HG03520 (cell line): ENCODE measurements around the gene MAPK8IP3.

Experiments
- ATAC-seq: cut with Tn5 transposase; IDR thresholded peaks from one replicate; pipeline ENCODE4 v1.9.1; 2021; ENCODE audit warnings: mild to moderate bottlenecking, moderate library complexity; ENCODE audit not compliant: unreplicated experiment

MAPK8IP3 gene

GRCh38 chr16:1762196-1762878, 56.3 kb downstream of the MAPK8IP3 start:
- ATAC-seq = no peak

GRCh38 chr16:1762879-1763520, 57.0 kb downstream of the MAPK8IP3 start:
- no peak for ATAC-seq

DNA sequence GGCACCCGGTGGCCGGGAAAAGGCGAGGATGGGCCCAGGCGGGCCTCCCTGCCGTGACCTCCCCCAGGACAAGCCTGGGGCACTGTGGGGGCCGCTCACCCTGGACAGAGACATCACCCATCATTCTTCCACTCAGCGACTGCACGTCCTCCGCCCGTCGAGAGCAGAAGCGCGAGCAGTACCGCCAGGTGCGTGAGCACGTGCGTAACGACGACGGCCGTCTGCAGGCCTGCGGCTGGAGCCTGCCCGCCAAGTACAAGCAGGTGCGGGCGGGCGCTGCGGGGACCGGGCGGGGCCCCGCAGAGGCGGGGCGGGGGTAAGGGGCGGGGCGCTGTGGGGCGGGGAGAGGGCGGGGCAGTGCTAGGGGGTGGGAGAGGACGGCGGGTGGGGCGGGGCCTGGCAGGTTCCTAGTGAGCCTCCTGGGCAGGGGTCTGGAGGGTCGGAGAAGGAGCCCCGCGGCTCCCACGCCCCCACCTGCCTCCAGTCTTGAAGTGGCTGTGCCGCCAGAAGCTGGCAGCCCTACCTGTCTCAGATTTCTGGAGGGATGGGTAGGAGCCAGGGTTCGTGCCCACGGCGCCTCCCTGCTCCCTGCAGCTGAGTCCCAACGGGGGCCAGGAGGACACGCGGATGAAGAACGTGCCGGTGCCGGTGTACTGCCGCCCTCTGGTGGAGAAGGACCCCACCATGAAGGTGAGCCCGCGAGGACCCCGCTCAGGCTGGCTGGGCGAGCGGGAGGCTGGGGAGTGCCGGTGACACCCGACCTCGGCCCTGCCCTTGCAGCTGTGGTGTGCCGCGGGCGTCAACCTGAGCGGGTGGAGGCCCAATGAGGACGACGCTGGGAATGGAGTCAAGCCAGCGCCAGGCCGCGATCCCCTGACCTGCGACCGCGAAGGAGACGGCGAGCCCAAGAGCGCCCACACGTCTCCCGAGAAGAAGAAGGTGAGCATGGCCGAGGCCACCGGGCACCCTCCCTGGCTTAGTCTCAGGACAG, 57.8 kb downstream of the MAPK8IP3 start:
- ATAC-seq = no peak

- ATAC-seq = no peak
Measured at GRCh38 chr16:1764971-1765370, 59.0 kb downstream of the MAPK8IP3 start.

DNA sequence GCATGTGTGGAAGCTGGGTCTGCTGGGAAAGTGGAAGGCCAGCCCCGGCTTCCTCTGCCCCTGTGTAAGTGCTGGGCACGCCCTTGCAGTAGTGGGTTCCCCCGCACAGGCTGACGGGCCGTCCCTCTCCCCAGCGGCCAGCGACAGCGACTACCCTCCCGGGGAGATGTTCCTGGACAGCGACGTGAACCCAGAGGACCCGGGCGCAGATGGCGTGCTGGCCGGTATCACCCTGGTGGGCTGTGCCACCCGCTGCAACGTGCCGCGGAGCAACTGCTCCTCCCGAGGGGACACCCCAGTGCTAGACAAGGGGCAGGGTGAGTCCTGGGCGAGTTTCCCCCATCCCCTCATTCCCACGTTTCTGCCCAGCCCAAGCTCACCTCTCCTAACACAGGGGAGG, 59.8 kb downstream of the MAPK8IP3 start:
- ATAC-seq = no peak

- no peak for ATAC-seq
Measured at GRCh38 chr16:1766231-1766630, 60.2 kb downstream of the MAPK8IP3 start.

- ATAC-seq = no peak
Measured at GRCh38 chr16:1766701-1767100, 60.7 kb downstream of the MAPK8IP3 start.

DNA sequence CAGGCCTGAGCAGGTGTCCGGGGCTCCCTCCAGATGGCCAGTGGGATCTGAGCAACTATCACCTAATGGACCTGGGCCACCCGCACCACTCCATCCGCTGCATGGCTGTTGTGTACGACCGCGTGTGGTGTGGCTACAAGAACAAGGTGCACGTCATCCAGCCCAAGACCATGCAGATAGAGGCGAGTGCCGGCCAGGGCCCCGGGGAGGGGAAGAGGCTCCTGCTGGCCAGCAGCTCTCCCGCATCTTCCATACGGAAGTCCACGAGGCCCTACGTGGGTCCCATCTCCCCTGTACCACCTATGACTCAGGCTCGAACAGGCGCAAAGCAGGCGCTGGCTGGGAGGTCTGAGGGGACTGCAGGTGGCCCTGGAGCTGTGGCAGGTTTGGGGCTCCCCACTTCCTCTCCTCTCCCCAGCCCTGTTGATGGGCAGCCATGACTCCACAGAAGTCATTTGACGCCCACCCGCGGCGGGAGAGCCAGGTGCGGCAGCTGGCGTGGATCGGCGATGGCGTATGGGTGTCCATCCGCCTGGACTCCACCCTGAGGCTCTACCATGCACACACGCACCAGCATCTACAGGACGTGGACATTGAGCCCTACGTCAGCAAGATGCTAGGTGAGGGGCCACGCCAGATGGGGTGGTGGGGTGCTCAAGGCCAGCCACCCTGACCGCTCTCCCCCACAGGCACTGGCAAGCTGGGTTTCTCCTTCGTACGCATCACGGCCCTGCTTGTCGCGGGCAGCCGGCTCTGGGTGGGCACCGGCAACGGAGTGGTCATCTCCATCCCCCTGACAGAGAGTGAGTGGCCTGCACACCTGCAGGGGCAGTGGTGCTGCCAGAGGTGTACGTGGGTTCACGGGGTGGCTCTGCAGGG, 61.4 kb downstream of the MAPK8IP3 start:
- ATAC-seq = no peak

DNA sequence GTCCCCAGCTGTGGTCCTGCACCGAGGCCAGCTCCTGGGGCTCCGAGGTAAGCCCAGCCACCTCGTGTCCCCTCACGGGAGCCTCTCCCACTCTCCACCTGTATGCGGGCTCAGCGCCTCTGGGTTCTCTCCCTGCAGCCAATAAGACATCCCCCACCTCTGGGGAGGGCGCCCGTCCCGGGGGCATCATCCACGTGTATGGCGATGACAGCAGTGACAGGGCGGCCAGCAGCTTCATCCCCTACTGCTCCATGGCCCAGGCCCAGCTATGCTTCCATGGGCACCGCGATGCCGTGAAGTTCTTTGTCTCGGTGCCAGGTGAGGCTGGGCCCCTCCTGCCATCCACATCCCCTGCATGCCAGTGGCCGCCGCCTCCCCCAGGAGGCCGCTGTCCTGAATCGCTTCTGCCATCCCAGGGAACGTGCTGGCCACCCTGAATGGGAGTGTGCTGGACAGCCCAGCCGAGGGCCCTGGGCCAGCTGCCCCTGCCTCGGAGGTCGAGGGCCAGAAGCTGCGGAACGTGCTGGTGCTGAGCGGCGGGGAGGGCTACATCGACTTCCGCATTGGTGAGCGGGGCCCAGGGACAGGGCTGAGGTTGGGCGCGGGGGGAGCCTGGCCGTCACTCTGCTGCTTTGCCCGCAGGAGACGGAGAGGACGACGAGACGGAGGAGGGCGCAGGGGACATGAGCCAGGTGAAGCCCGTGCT, 62.2 kb downstream of the MAPK8IP3 start:
- ATAC-seq = no peak

DNA sequence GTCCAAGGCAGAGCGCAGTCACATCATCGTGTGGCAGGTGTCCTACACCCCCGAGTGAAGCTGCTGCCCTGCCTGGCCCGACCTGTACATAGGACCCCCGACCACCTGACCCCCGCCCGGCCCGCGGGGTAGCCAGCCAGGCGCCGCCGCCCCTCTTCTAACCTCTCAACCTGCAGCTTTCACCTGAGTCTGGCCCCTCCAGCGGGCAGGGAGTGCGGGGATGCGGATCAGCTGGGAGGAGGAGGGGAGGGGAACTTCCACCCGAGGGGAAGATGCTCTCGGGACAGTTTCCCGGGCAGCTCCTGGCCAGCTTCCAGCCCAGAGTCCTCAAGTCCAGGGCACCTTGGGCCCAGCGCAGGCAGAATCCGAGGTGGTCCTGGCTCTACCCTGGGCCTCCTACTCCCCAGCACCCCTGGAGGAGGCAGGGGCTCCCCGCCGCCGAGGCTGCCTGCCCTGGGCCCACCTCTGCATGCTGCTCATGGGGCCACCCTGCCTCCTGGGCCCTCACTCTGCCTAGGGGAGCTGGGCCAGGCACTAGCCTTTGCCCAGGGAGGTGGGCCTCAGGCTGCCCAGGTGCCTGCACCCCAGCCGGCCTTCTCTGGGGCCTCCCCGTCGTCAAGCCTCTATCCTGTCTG, 62.9 kb downstream of the MAPK8IP3 start:
- ATAC-seq = no peak

- no peak for ATAC-seq
Measured at GRCh38 chr16:1769402-1770300, 63.7 kb downstream of the MAPK8IP3 start.

DNA sequence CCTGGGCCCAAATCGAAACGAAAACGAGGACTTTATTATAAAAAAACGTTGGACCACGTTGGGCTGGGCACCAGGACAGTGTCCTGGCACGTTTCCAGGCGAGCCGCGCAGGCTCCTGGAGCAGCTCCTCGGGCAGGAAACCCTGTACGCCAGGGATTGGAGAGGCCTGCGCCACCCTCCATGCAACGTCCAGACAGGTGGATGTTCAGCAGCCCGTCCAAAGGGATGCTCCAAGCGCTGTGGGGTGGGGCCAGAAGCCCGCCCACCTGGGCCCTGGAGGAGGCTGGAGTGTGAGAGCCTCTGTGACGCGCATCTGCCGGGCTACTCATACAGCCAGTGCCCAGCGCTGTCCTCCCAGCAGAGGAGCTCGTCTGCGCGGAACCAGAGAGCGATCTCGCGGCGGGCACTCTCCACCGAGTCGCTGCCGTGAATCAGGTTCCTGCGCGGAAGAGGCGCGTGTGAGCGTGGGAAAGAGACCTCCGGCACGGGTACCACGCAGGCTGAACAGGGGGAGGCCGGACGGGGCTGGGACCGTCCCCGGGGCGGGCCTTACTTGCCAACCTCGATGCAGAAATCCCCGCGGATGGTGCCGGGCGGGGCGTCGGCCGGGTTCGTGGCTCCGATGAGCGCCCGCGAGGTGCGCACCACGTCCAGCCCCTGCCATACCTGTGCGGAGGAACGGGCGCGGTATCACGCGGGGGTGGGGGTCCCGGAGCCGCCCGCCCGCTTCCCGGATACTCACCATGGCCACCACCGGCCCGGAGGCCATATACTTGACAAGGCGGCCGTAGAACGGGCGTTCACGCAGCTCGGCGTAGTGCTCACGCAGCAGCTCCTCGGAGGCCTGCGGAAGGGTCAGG, 64.6 kb downstream of the MAPK8IP3 start:
- ATAC-seq = no peak

DNA sequence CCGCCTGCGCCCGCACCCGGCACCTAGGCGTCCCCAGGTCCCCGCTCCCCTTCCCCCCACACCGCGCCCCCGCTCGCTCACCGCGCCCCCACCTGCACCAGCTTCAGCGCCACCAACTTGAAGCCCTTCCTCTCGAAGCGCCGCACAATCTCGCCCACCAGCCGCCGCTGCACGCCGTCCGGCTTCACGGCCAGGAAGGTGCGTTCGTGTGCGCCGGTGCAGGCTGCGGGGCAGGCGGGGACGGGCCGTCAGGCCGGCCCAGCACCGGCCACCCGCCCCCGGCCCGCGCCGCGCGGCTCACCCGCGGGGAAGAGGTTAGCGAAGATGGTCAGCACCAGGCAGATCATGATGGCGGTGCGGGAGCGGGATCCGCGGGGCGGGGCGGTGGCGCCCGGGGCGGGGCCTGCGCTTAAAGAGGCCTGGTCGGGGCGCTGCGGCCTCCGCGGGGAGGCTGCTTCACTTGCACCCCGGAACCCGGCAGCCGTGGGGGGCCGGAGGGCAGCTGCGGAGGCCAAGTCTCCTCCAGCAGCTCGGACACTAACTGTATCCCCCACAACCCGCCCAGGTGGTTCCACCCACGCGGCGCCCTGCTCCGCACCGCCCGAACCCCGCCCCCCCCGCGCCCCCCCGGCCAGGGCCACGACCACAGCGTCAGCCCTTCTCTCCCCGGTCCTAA, 65.3 kb downstream of the MAPK8IP3 start, which contains the start of gene NME3:
Gene NME3, minus strand, starts transcription at position 356 of the 676 bp plus-strand sequence. Its CDS starts 9 bp downstream, at position 347.
- ATAC-seq = no peak

DNA sequence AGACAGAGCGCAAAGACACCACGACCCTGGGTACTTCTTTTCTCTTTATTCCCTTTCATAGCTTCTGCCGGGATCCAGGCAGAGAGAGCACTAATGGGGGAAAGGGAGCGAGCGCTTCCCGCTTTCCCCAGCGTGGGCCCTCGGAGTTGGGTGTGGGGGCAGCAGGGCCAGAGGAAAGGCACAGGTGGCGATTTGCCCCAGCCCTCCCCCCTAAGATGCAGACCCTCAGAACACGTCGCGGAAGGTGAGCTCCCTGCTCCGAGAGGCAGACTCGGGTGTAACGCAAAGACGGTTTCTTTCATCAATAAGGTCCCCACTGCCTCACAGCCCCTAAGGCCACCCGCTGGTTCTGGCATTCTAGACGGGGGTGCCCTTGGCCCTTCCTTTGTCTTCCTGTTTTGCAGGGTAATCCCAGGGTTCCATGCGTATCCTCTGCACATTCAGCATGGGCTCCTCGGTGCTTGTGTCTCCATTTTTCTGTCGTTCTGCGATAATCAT, 65.9 kb downstream of the MAPK8IP3 start:
- no peak for ATAC-seq

GRCh38 chr16:1772362-1772907, 66.4 kb downstream of the MAPK8IP3 start, which contains the start of gene EME2:
Gene EME2, plus strand, starts transcription at chr16:1772810. Its CDS starts 418 bp downstream, at chr16:1773228.
- ATAC-seq = no peak
